WTC11 (cell line): ENCODE data around the gene DNAJB12.

Source experiments
- ESRRA ChIP-seq: sonication (generic); formaldehyde crosslinking; IDR thresholded peaks from 2 replicates; pipeline ENCODE4 v1.8.1; 2022; ENCODE audit warnings: mild to moderate bottlenecking, missing genetic modification reagents, borderline replicate concordance
- TF ChIP-seq, protein P1 (sequence below): fragments of 200-600 bp; IDR thresholded peaks from 2 replicates; pipeline ENCODE4 v1.8.0; 2022; ENCODE audit warnings: antibody characterized with exemption

DNA sequence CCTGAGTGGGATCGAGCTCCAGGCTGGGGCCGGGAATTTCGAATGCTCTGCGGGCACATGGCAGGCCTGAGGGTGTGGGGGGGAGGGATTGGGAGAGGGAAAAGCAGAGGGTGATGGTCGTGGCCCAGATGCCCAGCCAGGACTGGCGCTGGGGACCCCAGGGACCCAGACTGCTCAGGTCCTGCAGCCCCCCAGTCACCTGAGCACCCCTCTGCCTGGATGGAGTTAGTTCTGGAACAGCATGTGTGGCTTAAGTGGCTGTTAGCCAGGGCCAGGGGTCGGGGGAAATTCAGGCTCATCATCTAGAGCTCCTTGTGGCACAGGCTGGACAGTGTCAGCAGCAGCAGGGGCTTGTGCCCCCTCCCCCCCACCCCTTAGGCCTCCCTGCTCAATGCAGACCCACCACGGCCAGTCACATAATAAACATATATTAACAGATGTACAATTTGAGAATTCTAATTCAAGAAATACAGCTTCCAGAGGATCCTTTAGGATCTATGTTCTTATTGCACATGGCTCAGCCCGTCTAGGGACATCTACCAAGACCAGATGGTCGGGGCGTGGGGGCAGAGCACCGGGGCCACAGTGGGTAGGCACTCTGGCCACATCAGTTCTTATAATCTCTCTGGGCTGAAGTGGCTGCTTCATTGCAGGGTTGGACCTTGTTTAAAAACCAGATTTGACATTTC, 22.2 kb downstream of the DNAJB12 start:
- TF ChIP-seq ESRRA, result no peak
- TF ChIP-seq, protein P1, sequence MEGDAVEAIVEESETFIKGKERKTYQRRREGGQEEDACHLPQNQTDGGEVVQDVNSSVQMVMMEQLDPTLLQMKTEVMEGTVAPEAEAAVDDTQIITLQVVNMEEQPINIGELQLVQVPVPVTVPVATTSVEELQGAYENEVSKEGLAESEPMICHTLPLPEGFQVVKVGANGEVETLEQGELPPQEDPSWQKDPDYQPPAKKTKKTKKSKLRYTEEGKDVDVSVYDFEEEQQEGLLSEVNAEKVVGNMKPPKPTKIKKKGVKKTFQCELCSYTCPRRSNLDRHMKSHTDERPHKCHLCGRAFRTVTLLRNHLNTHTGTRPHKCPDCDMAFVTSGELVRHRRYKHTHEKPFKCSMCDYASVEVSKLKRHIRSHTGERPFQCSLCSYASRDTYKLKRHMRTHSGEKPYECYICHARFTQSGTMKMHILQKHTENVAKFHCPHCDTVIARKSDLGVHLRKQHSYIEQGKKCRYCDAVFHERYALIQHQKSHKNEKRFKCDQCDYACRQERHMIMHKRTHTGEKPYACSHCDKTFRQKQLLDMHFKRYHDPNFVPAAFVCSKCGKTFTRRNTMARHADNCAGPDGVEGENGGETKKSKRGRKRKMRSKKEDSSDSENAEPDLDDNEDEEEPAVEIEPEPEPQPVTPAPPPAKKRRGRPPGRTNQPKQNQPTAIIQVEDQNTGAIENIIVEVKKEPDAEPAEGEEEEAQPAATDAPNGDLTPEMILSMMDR, result no peak
